ENCODE data around the gene FAT1.

GRCh38 chr4:186730621-186731020, 7.0 kb upstream of the FAT1 start:
- TF ChIP-seq CTCF (IDR thresholded peaks at IDR 0.05; ENCODE audit: low read length) = no peak
- TF ChIP-seq EZH2phosphoT487 (IDR thresholded peaks at IDR 0.05; ENCODE audit: low read length) = no peak
